ENCODE measurements around the gene GRIK1.
A peak's percentile ranks its signal among the peaks of the same experiment; 100 is the strongest.

The GRIK1 gene

DNA sequence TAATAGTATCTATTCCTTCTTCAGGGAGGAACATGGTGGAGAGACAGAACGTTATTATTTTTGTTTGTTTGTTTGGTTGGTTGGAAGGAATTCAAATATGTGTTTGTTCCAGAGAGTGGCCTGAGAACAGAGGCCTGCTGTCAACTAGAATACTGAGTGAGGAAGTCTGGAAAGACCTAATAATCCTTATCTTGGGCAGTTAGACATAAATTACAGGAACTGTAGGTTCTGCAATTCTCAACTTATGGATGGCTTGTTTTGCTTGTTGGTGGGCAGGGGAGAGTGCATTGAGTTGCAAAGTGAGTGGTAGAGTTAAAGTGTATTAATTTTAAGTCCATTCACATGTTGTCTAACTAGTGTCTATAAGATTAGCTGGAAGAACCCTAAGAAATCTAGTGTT is 443.5 kb downstream of the GRIK1 start:
- no peaks in the 10 kb centered on the region for H3K4me1 ChIP-seq
- no peaks in the 10 kb centered on the region for H3K36me3 ChIP-seq (replicated peaks)
- H3K9me3 ChIP-seq: no peaks in the 10 kb centered on the region
- in situ Hi-C loops (cut with MboI; ENCODE audit: low sequenced_read_pairs): no loop called here
- no peaks in the 10 kb centered on the region for H3K27me3 ChIP-seq (ENCODE audit: low read depth)
- no peak for DNase-seq (ENCODE audit: low spot score in 2 of 2)
- no peak overlapping the region for H3K4me3 ChIP-seq

GRCh38 chr21:29490016-29490415 is 449.8 kb downstream of the GRIK1 start:
- no peaks in the 10 kb centered on the region for H3K27me3 ChIP-seq (ENCODE audit: low read depth)
- H3K36me3 ChIP-seq (replicated peaks): no peaks in the 10 kb centered on the region
- in situ Hi-C loops (cut with MboI; ENCODE audit: low sequenced_read_pairs): no loop called here
- H3K4me3 ChIP-seq: no peak overlapping the region
- H3K4me1 ChIP-seq: peaks cover 12% of the 10 kb centered on the region
- no peak for DNase-seq (ENCODE audit: low spot score in 2 of 2)
- H3K9me3 ChIP-seq: no peaks in the 10 kb centered on the region

DNA sequence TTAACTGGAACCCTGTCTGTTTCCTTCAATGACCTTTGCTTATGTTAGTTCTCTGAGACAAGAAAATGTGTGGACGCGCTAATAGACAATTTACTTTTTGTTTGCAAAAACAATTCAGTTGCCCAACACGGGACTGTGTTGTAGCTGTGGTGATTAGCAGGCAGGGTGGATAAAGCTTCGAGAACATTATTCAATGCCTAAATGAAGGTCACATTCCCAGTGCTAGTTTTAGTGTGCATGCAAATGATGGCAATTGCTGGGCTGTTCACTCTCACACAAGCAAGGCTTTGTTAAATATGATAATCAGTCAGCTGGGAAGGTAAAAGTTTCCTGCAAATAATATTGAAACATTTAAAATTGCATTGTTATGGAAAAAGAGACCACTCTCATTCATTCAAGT is 452.6 kb downstream of the GRIK1 start:
- Histone ChIP-seq H3K9me3 (no peaks in the 10 kb centered on the region), H3K36me3 (replicated peaks) (no peaks in the 10 kb centered on the region), H3K4me1 (peaks cover 12% of the 10 kb centered on the region), H3K27me3 (ENCODE audit: low read depth) (no peaks in the 10 kb centered on the region), H3K4me3 (no peak overlapping the region)
- DNase-seq (ENCODE audit: low spot score in 2 of 2): peak; percentile 30 to 56
- in situ Hi-C loops (cut with MboI; ENCODE audit: low sequenced_read_pairs): no loop called here
